Esophagus (tissue), 2 donors: ENCODE measurements around the gene MAN2C1. TPM values are rescaled to one million over a fixed set of nuclear protein-coding genes. Genes with fewer than 3 reads are reported as not detected.
"Not testable (repeated sequence)": the region's sequence is repeated elsewhere in the genome, so short reads cannot be mapped to it uniquely, and the experiment has no call there.

Experiments
- H3K27ac ChIP-seq, 2 donors: one replicate each; pipeline ENCODE4 v1.5.1; 2013; ENCODE audit warnings: low read depth in 2 of 2, mild to moderate bottlenecking in 2 of 2, inconsistent platforms in 1 of 2, low read length in 1 of 2, moderate library complexity in 1 of 2
- H3K27me3 ChIP-seq, 2 donors: one replicate each; pipeline ENCODE4 v1.6.1; 2013; ENCODE audit warnings: low read length in 2 of 2, control low read depth in 1 of 2, mild to moderate bottlenecking in 1 of 2; ENCODE audit not compliant: insufficient read depth in 2 of 2, control insufficient read depth in 1 of 2
- H3K36me3 ChIP-seq, 2 donors: one replicate each; pipeline ENCODE4 v1.6.1; 2013; ENCODE audit warnings: low read length in 1 of 2; ENCODE audit not compliant: control insufficient read depth in 2 of 2, insufficient read depth in 2 of 2
- H3K4me1 ChIP-seq, 2 donors: one replicate each; pipeline ENCODE4 v1.6.1; 2013; ENCODE audit warnings: low read length in 1 of 2; ENCODE audit not compliant: control insufficient read depth in 2 of 2, insufficient read depth in 2 of 2
- H3K4me3 ChIP-seq, 2 donors: one replicate each; pipeline ENCODE4 v1.5.1; 2013; ENCODE audit warnings: low read length in 2 of 2, mild to moderate bottlenecking in 2 of 2, low read depth in 1 of 2, moderate library complexity in 1 of 2
- H3K9me3 ChIP-seq, 2 donors: one replicate each; pipeline ENCODE4 v1.6.1; 2013; ENCODE audit warnings: mild to moderate bottlenecking in 2 of 2, low read depth in 1 of 2, low read length in 1 of 2, moderate library complexity in 1 of 2; ENCODE audit not compliant: control insufficient read depth in 2 of 2, insufficient read depth in 1 of 2
- WGBS, 2 donors: extraction: QIAGEN DNeasy Blood & Tissue Kit; methylation state at CpG; one replicate each; pipeline ENCODE4 v1.1.7; 2013; 5-methylcytosine and 5-hydroxymethylcytosine counted together
- polyA plus RNA-seq, 2 donors: library from polyadenylated mRNA; stranded (reverse); fragments of 200-250 nt; gene quantifications; one replicate each; pipeline ENCODE4 v1.2.3, GENCODE V29; 2013
- donor health status: healthy with polysubstance abuse.
- donor health status: Bipolar disorder and iron deficiency.

Gene MAN2C1
- polyA plus RNA-seq, 2 donors: 107 to 185 TPM

GRCh38 chr15:75356517-75356916 lies 11.9 kb downstream of the MAN2C1 start:
- Histone ChIP-seq H3K27me3 (no peaks in the 10 kb centered on the region), H3K4me1 (no peaks in the 10 kb centered on the region), H3K4me3 (no peak overlapping the region), H3K27ac (no peak overlapping the region), H3K9me3 (no peaks in the 10 kb centered on the region), H3K36me3 (peaks cover 18 to 40% of the 10 kb centered on the region in 2 donors)
- 94 to 96% methylated on average over 20 of the region's 20 CpGs for WGBS, 2 donors

GRCh38 chr15:75356006-75356405 lies 12.4 kb downstream of the MAN2C1 start:
- Histone ChIP-seq H3K9me3 (no peaks in the 10 kb centered on the region), H3K4me3 (no peak overlapping the region), H3K36me3 (peaks cover 16 to 35% of the 10 kb centered on the region in 2 donors), H3K27me3 (no peaks in the 10 kb centered on the region), H3K27ac (no peak overlapping the region), H3K4me1 (no peaks in the 10 kb centered on the region)
- 87 to 89% methylated on average over 28 of the region's 28 CpGs for WGBS, 2 donors

GRCh38 chr15:75355369-75355768 lies 13.0 kb downstream of the MAN2C1 start:
- H3K9me3 ChIP-seq: no peaks in the 10 kb centered on the region
- 87 to 92% methylated on average over 4 of the region's 4 CpGs for WGBS, 2 donors
- H3K27me3 ChIP-seq: no peaks in the 10 kb centered on the region
- H3K4me3 ChIP-seq: no peak overlapping the region
- H3K4me1 ChIP-seq: no peaks in the 10 kb centered on the region
- H3K27ac ChIP-seq: no peak overlapping the region
- peaks cover 16 to 33% of the 10 kb centered on the region in 2 donors for H3K36me3 ChIP-seq

- H3K4me3 ChIP-seq: no peak overlapping the region
- 83 to 85% methylated on average over 7 of the region's 7 CpGs for WGBS, 2 donors
- no peaks in the 10 kb centered on the region for H3K4me1 ChIP-seq
- peaks cover 15 to 26% of the 10 kb centered on the region in 2 donors for H3K36me3 ChIP-seq
- H3K27me3 ChIP-seq: no peaks in the 10 kb centered on the region
- no peaks in the 10 kb centered on the region for H3K9me3 ChIP-seq
- H3K27ac ChIP-seq: no peak overlapping the region
Measured at GRCh38 chr15:75354454-75354853, 14.0 kb downstream of the MAN2C1 start.

- H3K27me3 ChIP-seq: no peaks in the 10 kb centered on the region
- H3K9me3 ChIP-seq: no peaks in the 10 kb centered on the region
- no peak overlapping the region for H3K27ac ChIP-seq
- peaks cover 6% of the 10 kb centered on the region in 2 donors for H3K4me1 ChIP-seq
- no peak overlapping the region for H3K4me3 ChIP-seq
- WGBS, 2 donors: 79 to 82% methylated on average over 7 of the region's 7 CpGs
- peaks cover 11 to 19% of the 10 kb centered on the region in 2 donors for H3K36me3 ChIP-seq
Measured at GRCh38 chr15:75353604-75354003, 14.8 kb downstream of the MAN2C1 start.

- H3K9me3 ChIP-seq: no peaks in the 10 kb centered on the region
- no peak overlapping the region for H3K4me3 ChIP-seq
- WGBS, 2 donors: 88 to 90% methylated on average over 16 of the region's 16 CpGs
- H3K27me3 ChIP-seq: no peaks in the 10 kb centered on the region
- no peak overlapping the region for H3K27ac ChIP-seq
- peaks cover 11 to 12% of the 10 kb centered on the region in 2 donors for H3K36me3 ChIP-seq
- peaks cover 7 to 8% of the 10 kb centered on the region in 2 donors for H3K4me1 ChIP-seq
Measured at GRCh38 chr15:75352186-75353080, 16.0 kb downstream of the MAN2C1 start.

- 76 to 82% methylated on average over 7 of the region's 7 CpGs for WGBS, 2 donors
- Histone ChIP-seq H3K4me3 (no peak overlapping the region), H3K9me3 (no peaks in the 10 kb centered on the region), H3K4me1 (peaks cover 7 to 8% of the 10 kb centered on the region in 2 donors), H3K27me3 (no peaks in the 10 kb centered on the region), H3K36me3 (peaks cover 2 to 4% of the 10 kb centered on the region in 2 donors), H3K27ac (no peak overlapping the region)
Measured at GRCh38 chr15:75350601-75351361, 17.6 kb downstream of the MAN2C1 start.

- no peaks in the 10 kb centered on the region for H3K27me3 ChIP-seq
- H3K36me3 ChIP-seq: peaks cover 2 to 4% of the 10 kb centered on the region in 2 donors
- no peak overlapping the region for H3K4me3 ChIP-seq
- H3K4me1 ChIP-seq: peaks cover 7 to 8% of the 10 kb centered on the region in 2 donors
- 81% methylated on average over 9 of the region's 9 CpGs for WGBS, 2 donors
- H3K9me3 ChIP-seq: no peaks in the 10 kb centered on the region
- H3K27ac ChIP-seq: no peak overlapping the region
Measured at GRCh38 chr15:75349851-75350588, 18.4 kb downstream of the MAN2C1 start.

GRCh38 chr15:75349351-75349669 lies 19.1 kb downstream of the MAN2C1 start:
- H3K4me3 ChIP-seq, H3K36me3 ChIP-seq, H3K27ac ChIP-seq, H3K4me1 ChIP-seq, H3K27me3 ChIP-seq, H3K9me3 ChIP-seq: not testable (repeated sequence)
- 78 to 87% methylated on average over 8 of the region's 8 CpGs for WGBS, 2 donors
